ENCODE results near the gene ZNF573. TPM values are rescaled to one million over a fixed set of nuclear protein-coding genes. Genes with fewer than 3 reads are reported as not detected.
A peak's percentile ranks its signal among the peaks of the same experiment; 100 is the strongest.

The ZNF573 gene
- total RNA-seq, 4 donors from 2014 or later, result 5.7 to 16.3 (median 8.4) TPM

DNA sequence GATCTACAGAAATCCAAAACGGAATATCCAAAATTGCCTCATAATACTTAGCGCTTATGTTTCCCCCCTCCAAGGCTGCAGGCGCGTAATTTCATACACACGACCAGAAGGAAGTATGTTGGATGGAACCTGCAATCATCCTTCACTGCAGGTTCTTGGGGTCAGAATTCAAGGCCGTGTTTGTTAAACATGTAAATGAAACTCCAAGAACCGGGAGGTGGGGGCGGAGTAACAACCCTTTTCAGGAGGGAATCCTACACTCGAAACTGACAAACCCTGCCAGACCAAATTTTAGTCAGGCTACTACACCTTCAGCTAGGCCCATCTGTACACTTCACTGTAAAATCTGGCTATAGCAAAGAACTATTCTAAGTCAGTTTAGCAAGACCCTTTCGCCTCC is 61.1 kb downstream of the ZNF573 start:
- peak overlapping the region; percentile 81 to 98 for H3K4me3 ChIP-seq
- TF ChIP-seq POLR2AphosphoS5 (IDR thresholded peaks at IDR 0.05) (no peak), POLR2A (IDR thresholded peaks at IDR 0.05) (no peak), EP300 (IDR thresholded peaks at IDR 0.05) (no peak)
- TF ChIP-seq, protein P1, sequence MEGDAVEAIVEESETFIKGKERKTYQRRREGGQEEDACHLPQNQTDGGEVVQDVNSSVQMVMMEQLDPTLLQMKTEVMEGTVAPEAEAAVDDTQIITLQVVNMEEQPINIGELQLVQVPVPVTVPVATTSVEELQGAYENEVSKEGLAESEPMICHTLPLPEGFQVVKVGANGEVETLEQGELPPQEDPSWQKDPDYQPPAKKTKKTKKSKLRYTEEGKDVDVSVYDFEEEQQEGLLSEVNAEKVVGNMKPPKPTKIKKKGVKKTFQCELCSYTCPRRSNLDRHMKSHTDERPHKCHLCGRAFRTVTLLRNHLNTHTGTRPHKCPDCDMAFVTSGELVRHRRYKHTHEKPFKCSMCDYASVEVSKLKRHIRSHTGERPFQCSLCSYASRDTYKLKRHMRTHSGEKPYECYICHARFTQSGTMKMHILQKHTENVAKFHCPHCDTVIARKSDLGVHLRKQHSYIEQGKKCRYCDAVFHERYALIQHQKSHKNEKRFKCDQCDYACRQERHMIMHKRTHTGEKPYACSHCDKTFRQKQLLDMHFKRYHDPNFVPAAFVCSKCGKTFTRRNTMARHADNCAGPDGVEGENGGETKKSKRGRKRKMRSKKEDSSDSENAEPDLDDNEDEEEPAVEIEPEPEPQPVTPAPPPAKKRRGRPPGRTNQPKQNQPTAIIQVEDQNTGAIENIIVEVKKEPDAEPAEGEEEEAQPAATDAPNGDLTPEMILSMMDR (IDR thresholded peaks at IDR 0.05), result no peak
- H3K36me3 ChIP-seq, result peaks cover 0 to 11% of the 10 kb centered on the region in 2 donors
- H3K27me3 ChIP-seq, result no peaks in the 10 kb centered on the region
- peaks cover 5 to 19% (median 9%) of the 10 kb centered on the region in 3 donors for H3K4me1 ChIP-seq
- H3K27ac ChIP-seq, result peak overlapping the region in 3 of 4 donors; percentile 83 to 87 (median 84)
- no peak for ATAC-seq
- no peaks in the 10 kb centered on the region for H3K9me3 ChIP-seq
- 36 to 55% methylated on average over 9 of the region's 10 CpGs for WGBS, 2 donors (ENCODE audit: low coverage in 1 of 2)

DNA sequence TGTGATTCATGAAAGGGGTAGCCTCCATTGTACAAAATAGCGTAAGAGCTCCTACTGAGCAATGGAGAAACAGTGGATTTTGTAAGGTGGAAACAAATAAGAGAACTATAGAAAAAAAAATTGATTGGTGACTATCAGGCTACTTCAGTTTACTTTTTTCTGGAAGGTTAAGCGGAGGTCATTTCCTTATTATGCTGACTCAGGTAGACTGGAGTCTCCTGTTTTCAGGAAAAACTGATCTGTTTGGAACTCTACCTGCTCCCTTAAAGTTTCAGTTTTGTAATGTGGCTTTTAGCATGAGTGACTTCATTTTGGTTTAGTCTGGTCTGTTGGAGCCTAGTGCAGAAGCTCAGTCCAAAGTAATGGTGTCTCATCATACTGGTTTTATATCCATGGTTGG is 63.2 kb downstream of the ZNF573 start:
- Histone ChIP-seq H3K36me3 (peaks cover 0 to 24% of the 10 kb centered on the region in 2 donors), H3K4me1 (peaks cover 5 to 19% (median 9%) of the 10 kb centered on the region in 3 donors), H3K27me3 (no peaks in the 10 kb centered on the region), H3K4me3 (no peak overlapping the region), H3K27ac (no peak overlapping the region), H3K9me3 (no peaks in the 10 kb centered on the region)
- no peak for TF ChIP-seq POLR2AphosphoS5 (IDR thresholded peaks at IDR 0.05)
- TF ChIP-seq, protein P1 (IDR thresholded peaks at IDR 0.05), result no peak
- TF ChIP-seq POLR2A (IDR thresholded peaks at IDR 0.05), result no peak
- TF ChIP-seq EP300 (IDR thresholded peaks at IDR 0.05), result no peak
- 94 to 100% methylated on average over 2 of the region's 2 CpGs for WGBS, 2 donors (ENCODE audit: low coverage in 1 of 2)
- ATAC-seq, result no peak

DNA sequence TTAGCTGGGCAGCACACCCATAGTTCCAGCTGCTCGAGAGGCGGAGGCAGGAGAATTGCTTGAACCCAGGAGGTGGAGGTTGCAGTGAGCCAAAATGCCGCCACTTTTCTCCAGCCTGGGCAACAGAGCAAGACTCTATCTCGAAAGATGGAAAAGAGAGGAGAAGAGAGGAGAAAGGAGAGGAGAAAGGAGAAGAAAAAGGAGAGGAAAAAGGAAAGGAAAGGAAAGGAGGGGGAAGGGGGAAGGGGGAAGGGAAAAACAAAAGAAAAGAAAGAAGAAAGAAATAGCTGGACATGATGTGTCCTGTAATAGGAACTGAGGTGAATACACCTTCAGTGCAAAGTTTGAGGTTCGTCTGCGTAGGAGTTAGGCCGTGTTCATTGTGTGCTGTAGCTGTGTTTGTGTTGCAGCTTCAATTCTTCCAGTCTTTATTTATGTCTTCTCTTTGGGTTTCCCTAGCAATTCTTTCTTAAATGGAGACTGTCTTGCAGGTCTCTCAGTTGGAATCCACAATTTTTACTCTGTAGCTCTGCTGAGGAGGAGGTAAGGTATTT is 73.3 kb downstream of the ZNF573 start:
- H3K27ac ChIP-seq, result no peak overlapping the region
- no peak overlapping the region for H3K4me3 ChIP-seq
- no peaks in the 10 kb centered on the region for H3K9me3 ChIP-seq
- TF ChIP-seq POLR2AphosphoS5 (IDR thresholded peaks at IDR 0.05) (no peak), POLR2A (IDR thresholded peaks at IDR 0.05) (no peak), EP300 (IDR thresholded peaks at IDR 0.05) (no peak)
- TF ChIP-seq, protein P1 (IDR thresholded peaks at IDR 0.05), result no peak
- peaks cover 0 to 91% of the 10 kb centered on the region in 2 donors for H3K36me3 ChIP-seq
- H3K4me1 ChIP-seq, result no peaks in the 10 kb centered on the region
- ATAC-seq, result no peak
- H3K27me3 ChIP-seq, result no peaks in the 10 kb centered on the region
- WGBS, 2 donors (ENCODE audit: low coverage in 1 of 2), result 80 to 95% methylated on average over 7 of the region's 7 CpGs

DNA sequence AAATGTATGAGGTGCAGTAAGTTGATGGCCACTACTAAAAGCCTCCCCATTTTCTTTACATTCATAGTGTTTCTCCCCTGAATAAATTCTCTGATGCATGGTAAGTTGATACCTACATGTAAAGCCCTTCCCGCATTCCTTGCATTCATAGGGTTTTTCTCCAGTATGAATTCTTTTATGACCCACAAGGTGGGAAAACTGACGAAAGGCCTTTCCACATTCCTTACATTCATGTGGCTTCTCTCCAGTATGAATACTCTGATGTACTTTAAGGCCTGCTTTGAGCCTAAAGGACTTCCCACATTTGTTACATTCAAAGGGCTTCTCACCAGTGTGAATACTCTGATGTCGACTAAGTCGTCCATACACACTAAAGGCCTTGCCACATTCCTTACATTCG is 80.3 kb downstream of the ZNF573 start:
- H3K36me3 ChIP-seq, result peaks cover 0 to 65% of the 10 kb centered on the region in 2 donors

More for the DNA sequence above, 80.3 kb downstream of the ZNF573 start:
- Histone ChIP-seq H3K9me3 (peaks cover 0 to 16% (median 0%) of the 10 kb centered on the region in 3 donors), H3K4me3 (no peak overlapping the region), H3K27me3 (no peaks in the 10 kb centered on the region), H3K27ac (no peak overlapping the region), H3K4me1 (no peaks in the 10 kb centered on the region)
- 93% methylated on average over 5 of the region's 5 CpGs for WGBS, 2 donors (ENCODE audit: low coverage in 1 of 2)
- no peak for TF ChIP-seq POLR2AphosphoS5 (IDR thresholded peaks at IDR 0.05)
- no peak for TF ChIP-seq EP300 (IDR thresholded peaks at IDR 0.05)
- no peak for TF ChIP-seq POLR2A (IDR thresholded peaks at IDR 0.05)
- TF ChIP-seq, protein P1 (IDR thresholded peaks at IDR 0.05), result no peak
- no peak for ATAC-seq
